ENCODE measurements around the gene ISG15.
A peak's percentile ranks its signal among the peaks of the same experiment; 100 is the strongest.

ISG15 gene

GRCh38 chr1:1026599-1027413, 13.5 kb downstream of the ISG15 start:
- no peak for DNase-seq (ENCODE audit: low spot score)
- TF ChIP-seq CTCF (IDR thresholded peaks at IDR 0.05; ENCODE audit: extremely low read depth, missing control alignments): no peak

- no peak for DNase-seq (ENCODE audit: low spot score)
- no peak for TF ChIP-seq CTCF (IDR thresholded peaks at IDR 0.05; ENCODE audit: extremely low read depth, missing control alignments)
Observed at GRCh38 chr1:1027791-1028190, 14.5 kb downstream of the ISG15 start.

GRCh38 chr1:1030867-1031658, 17.8 kb downstream of the ISG15 start:
- DNase-seq (ENCODE audit: low spot score): peak; percentile 59

- no peak for TF ChIP-seq CTCF (IDR thresholded peaks at IDR 0.05; ENCODE audit: extremely low read depth, missing control alignments)
- no peak for DNase-seq (ENCODE audit: low spot score)
Observed at GRCh38 chr1:1031659-1032235, 18.4 kb downstream of the ISG15 start.

GRCh38 chr1:1032424-1032823, 19.1 kb downstream of the ISG15 start:
- DNase-seq (ENCODE audit: low spot score): no peak
- TF ChIP-seq CTCF (IDR thresholded peaks at IDR 0.05; ENCODE audit: extremely low read depth, missing control alignments): peak; percentile 27

- DNase-seq (ENCODE audit: low spot score): peak; percentile 99
- TF ChIP-seq CTCF (IDR thresholded peaks at IDR 0.05; ENCODE audit: extremely low read depth, missing control alignments): peak; percentile 76
Observed at GRCh38 chr1:1033009-1033587, 19.8 kb downstream of the ISG15 start.

- TF ChIP-seq CTCF (IDR thresholded peaks at IDR 0.05; ENCODE audit: extremely low read depth, missing control alignments): no peak
- DNase-seq (ENCODE audit: low spot score): no peak
Observed at GRCh38 chr1:1033731-1034438, 20.6 kb downstream of the ISG15 start.
